Measurements from ENCODE around the gene CDK15.

The CDK15 gene

GRCh38 chr2:201913201-201913600 lies 106.9 kb downstream of the CDK15 start:
- DNase-seq: no peak

- peak in 1 of 2 donors; percentile 10 for DNase-seq
These were observed 109.1 kb downstream of the CDK15 start for GRCh38 chr2:201915446-201915845.

GRCh38 chr2:201916565-201916964 lies 110.2 kb downstream of the CDK15 start:
- no peak for DNase-seq

GRCh38 chr2:201918616-201919307 lies 112.4 kb downstream of the CDK15 start:
- no peak for DNase-seq

- DNase-seq: no peak
These were observed 112.9 kb downstream of the CDK15 start for GRCh38 chr2:201919308-201919634.

- DNase-seq: no peak
These were observed 117.3 kb downstream of the CDK15 start for GRCh38 chr2:201923436-201924328.

GRCh38 chr2:201924453-201924852 lies 118.1 kb downstream of the CDK15 start:
- no peak for DNase-seq

GRCh38 chr2:201925056-201925455 lies 118.7 kb downstream of the CDK15 start:
- no peak for DNase-seq

GRCh38 chr2:201926067-201926466 lies 119.7 kb downstream of the CDK15 start:
- DNase-seq: no peak

GRCh38 chr2:201928363-201928762 lies 122.0 kb downstream of the CDK15 start:
- DNase-seq: no peak

GRCh38 chr2:201929281-201930026 lies 123.1 kb downstream of the CDK15 start:
- DNase-seq: peak in 1 of 2 donors; percentile 49

GRCh38 chr2:201930043-201930442 lies 123.7 kb downstream of the CDK15 start:
- DNase-seq: no peak

GRCh38 chr2:201930831-201931230 lies 124.5 kb downstream of the CDK15 start:
- DNase-seq: no peak

- no peak for DNase-seq
These were observed 125.1 kb downstream of the CDK15 start for GRCh38 chr2:201931475-201931874.

- DNase-seq: no peak
These were observed 125.6 kb downstream of the CDK15 start for GRCh38 chr2:201931951-201932350.

GRCh38 chr2:201932511-201932910 lies 126.2 kb downstream of the CDK15 start:
- DNase-seq: no peak

GRCh38 chr2:201933792-201934237 lies 127.5 kb downstream of the CDK15 start:
- no peak for DNase-seq

- DNase-seq: no peak
These were observed 130.5 kb downstream of the CDK15 start for GRCh38 chr2:201936817-201937216.

- no peak for DNase-seq
These were observed 131.0 kb downstream of the CDK15 start for GRCh38 chr2:201937343-201937742.

GRCh38 chr2:201938156-201938775 lies 131.9 kb downstream of the CDK15 start:
- no peak for DNase-seq

GRCh38 chr2:201938781-201939180 lies 132.4 kb downstream of the CDK15 start:
- DNase-seq: no peak

GRCh38 chr2:201939453-201939941 lies 133.2 kb downstream of the CDK15 start:
- DNase-seq: no peak

GRCh38 chr2:201942531-201942930 lies 136.2 kb downstream of the CDK15 start:
- DNase-seq: no peak
